Naive thymus-derived CD8-positive, alpha-beta T cell (primary cell): ENCODE results near the gene UQCC2. TPM values are rescaled to one million over a fixed set of nuclear protein-coding genes. Genes with fewer than 3 reads are reported as not detected.

Experiments
- ATAC-seq, 2 donors: fragments of 150-1000 bp; cut with Tn5 transposase in 1 of 2; sonication (Bioruptor Pico), chemical (Tn5 transposase) in 1 of 2; 1 replicate in 1 of 2; 2 replicates in 1 of 2; pipeline ENCODE4 v1.10.0; 2021; ENCODE audit warnings: mild to moderate bottlenecking in 2 of 2, moderate library complexity in 2 of 2
- POLR2A ChIA-PET: fragments of 350-600 bp; sonication (Branson Sonifier 250); formaldehyde crosslinking; loops from one replicate; lab custom pipeline; 2021; ENCODE audit warnings: antibody characterized with exemption; lab: Charles Lee
- DNase-seq, 10 donors: peaks; one replicate each; pipeline versions ENCODE4 v3.0.0 to v3.0.0-alpha.2; 2020 to 2022
- H3K27ac Mint-ChIP-seq, 10 donors: one replicate each; pipeline ENCODE4 v1.8.0; 2020 to 2022; ENCODE audit warnings: mild to moderate bottlenecking in 10 of 10, mixed read lengths in 10 of 10, moderate library complexity in 4 of 10, inconsistent platforms in 1 of 10
- H3K27me3 Mint-ChIP-seq, 5 donors: one replicate each; pipeline ENCODE4 v1.8.0; 2021 to 2022; ENCODE audit warnings: mixed read lengths in 5 of 5
- H3K36me3 Mint-ChIP-seq, 3 donors: one replicate each; pipeline ENCODE4 v1.8.0; 2020 to 2022; ENCODE audit warnings: mixed read lengths in 3 of 3, mild to moderate bottlenecking in 2 of 3, inconsistent platforms in 1 of 3
- H3K4me1 Mint-ChIP-seq, 4 donors: one replicate each; pipeline ENCODE4 v1.8.0; 2021 to 2022; ENCODE audit warnings: mixed read lengths in 4 of 4
- H3K4me3 Mint-ChIP-seq, 10 donors: one replicate each; pipeline ENCODE4 v1.8.0; 2020 to 2022; ENCODE audit warnings: mild to moderate bottlenecking in 10 of 10, mixed read lengths in 10 of 10, moderate library complexity in 6 of 10, inconsistent platforms in 1 of 10
- H3K9me3 Mint-ChIP-seq, 9 donors: one replicate each; pipeline ENCODE4 v1.8.0; 2020 to 2022; ENCODE audit warnings: mixed read lengths in 9 of 9, mild to moderate bottlenecking in 3 of 9, inconsistent platforms in 1 of 9, moderate library complexity in 1 of 9
- polyA plus RNA-seq, 3 donors: library from polyadenylated mRNA; unstranded; fragments of 300-500 nt; fragmentation: Illumina TruSeq; gene quantifications; one replicate each; pipeline ENCODE4 v1.2.3, GENCODE V29; 2021
- total RNA-seq, 8 experiments: library from RNA in 2 of 8; stranded (reverse) in 2 of 8; gene quantifications; one replicate each; pipeline ENCODE4 v1.2.3 and lab custom pipeline; 2021 to 2026

Gene UQCC2
- 10 to 100 TPM; 23.3 to 24.7 TPM for total RNA-seq
- polyA plus RNA-seq = 10 to 100 TPM; 44.4 to 57.7 (median 56.2) TPM
- total RNA-seq (lab: John Stamatoyannopoulos, UW) = 13.6 to 54.2 (median 36.5) reads per million in 6 experiments

GRCh38 chr6:33711140-33712129 lies at the start of gene UQCC2:
Gene UQCC2 (minus strand): TSS chr6:33711700. CDS start chr6:33711686, 14 bp downstream.
- Mint-ChIP-seq H3K36me3 (peaks cover 0 to 29% (median 0%) of the 10 kb centered on the region in 3 donors), H3K9me3 (no peaks in the 10 kb centered on the region), H3K4me3 (peak within 1 kb of the TSS; percentile 96 to 99 (median 98)), H3K4me1 (peaks cover 20 to 44% (median 39%) of the 10 kb centered on the region in 4 donors), H3K27me3 (no peaks in the 10 kb centered on the region), H3K27ac (peak within 1 kb of the TSS; percentile 86 to 99 (median 99))
- POLR2A ChIA-PET = interaction anchor here (0.7 to 2.1 kb wide), 13 partner anchors 9 to 739 kb away, joined by 3 to 22 read pairs (median 6); partner anchors contain the start of genes BAK1, ITPR3 and LEMD2
- peak; percentile 94 to 99 (median 98) for DNase-seq
- peak; percentile 92 to 93 for ATAC-seq

DNA sequence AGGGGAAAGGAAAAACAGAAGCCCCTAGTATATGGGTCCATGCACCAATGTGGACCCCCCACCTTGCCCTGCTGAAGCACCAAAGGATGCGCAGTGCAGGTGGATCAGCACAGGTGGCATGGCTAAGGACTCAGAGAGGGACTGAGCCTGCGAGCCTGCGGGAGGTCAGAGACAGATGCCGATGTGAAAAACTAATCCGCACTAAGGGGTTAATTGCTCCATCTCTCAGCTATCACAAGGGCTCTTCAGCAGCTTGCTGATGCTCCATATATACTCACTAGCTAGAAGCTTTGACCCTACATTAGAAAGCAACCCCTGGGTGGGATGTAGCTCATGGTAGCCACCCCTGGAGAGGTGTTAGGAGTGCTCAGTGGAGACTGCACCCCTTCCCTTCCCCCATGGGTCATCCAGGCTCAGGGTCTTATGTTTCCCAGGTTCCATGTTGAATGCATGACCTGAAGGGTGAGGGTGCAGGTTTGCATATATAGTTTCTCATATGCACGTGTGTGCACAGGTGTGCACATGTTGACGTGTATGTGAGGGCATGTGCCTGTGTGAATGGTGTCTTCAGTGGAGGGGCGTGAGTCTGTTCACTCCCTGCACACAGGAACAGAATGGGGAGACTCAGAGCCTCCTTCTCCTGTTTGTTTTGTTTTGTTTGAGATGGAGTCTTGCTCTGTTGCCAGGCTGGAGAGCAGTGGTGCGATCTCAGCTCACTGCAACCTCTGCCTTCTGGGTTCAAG lies 48.6 kb upstream of the UQCC2 start:
- Mint-ChIP-seq H3K36me3 (no peaks in the 10 kb centered on the region), H3K9me3 (no peaks in the 10 kb centered on the region), H3K27me3 (peaks cover 1 to 15% (median 6%) of the 10 kb centered on the region in 5 donors), H3K27ac (peak overlapping the region in 1 of 10 donors; percentile 62), H3K4me3 (no peak overlapping the region), H3K4me1 (peaks cover 0 to 15% (median 4%) of the 10 kb centered on the region in 4 donors)
- POLR2A ChIA-PET = no interaction called here
- DNase-seq (no peak), ATAC-seq (no peak)

GRCh38 chr6:33758815-33759216 lies 47.3 kb upstream of the UQCC2 start:
- Mint-ChIP-seq H3K4me3 (no peak overlapping the region), H3K27ac (no peak overlapping the region), H3K9me3 (no peaks in the 10 kb centered on the region), H3K4me1 (peaks cover 0 to 15% (median 4%) of the 10 kb centered on the region in 4 donors), H3K27me3 (peaks cover 1 to 6% (median 3%) of the 10 kb centered on the region in 5 donors), H3K36me3 (no peaks in the 10 kb centered on the region)
- DNase-seq (no peak), ATAC-seq (no peak)
- POLR2A ChIA-PET = no interaction called here

DNA sequence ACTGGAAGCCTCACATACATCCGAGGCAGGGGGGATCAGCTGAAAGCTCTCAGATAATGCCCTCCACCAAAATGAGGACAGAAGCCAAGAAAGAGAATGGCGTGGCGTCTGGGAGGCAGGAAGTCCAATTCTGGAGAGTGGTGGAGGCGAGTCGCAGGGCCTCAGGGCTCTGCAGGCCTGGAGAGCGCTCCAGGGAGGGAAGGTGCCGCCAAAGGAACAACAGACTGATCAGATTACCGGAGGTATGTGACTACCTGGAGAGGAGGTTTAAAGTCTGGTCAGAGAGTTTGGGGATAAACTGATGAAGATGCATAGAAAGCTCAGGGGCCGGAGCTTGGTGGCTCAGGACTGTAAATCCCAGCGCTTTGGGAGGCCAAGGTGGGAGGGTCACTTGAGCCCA lies 46.4 kb upstream of the UQCC2 start:
- Mint-ChIP-seq H3K4me3 (no peak overlapping the region), H3K36me3 (no peaks in the 10 kb centered on the region), H3K9me3 (no peaks in the 10 kb centered on the region), H3K27ac (no peak overlapping the region), H3K4me1 (peaks cover 0 to 15% (median 4%) of the 10 kb centered on the region in 4 donors), H3K27me3 (peaks cover 0 to 6% (median 1%) of the 10 kb centered on the region in 5 donors)
- DNase-seq (no peak), ATAC-seq (no peak)
- POLR2A ChIA-PET = no interaction called here

DNA sequence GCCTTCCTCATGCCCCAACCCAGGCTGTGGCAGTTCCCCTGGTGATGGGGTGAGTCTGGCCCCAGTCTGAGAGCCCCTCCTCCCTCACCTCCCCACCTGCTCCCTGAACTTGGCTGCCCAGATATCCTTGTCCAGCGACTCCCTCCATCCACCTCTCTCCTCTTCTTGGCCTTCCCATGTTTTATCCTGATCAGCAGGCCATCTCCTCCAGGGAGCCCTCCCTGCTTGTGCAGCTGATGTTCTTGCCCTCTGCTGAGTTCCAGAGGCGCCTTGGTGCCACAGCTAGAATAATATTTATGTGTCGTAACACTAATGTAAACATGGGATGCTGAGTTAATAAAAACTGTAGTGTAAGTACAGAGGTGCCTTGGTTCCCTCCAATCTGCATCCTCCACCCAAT lies 45.6 kb upstream of the UQCC2 start:
- H3K27me3 Mint-ChIP-seq = peaks cover 0 to 3% (median 0%) of the 10 kb centered on the region in 5 donors
- ATAC-seq = no peak
- POLR2A ChIA-PET = no interaction called here
- H3K4me3 Mint-ChIP-seq = no peak overlapping the region
- H3K36me3 Mint-ChIP-seq = no peaks in the 10 kb centered on the region
- H3K9me3 Mint-ChIP-seq = no peaks in the 10 kb centered on the region
- peaks cover 0 to 13% (median 4%) of the 10 kb centered on the region in 4 donors for H3K4me1 Mint-ChIP-seq
- no peak for DNase-seq
- no peak overlapping the region for H3K27ac Mint-ChIP-seq

DNA sequence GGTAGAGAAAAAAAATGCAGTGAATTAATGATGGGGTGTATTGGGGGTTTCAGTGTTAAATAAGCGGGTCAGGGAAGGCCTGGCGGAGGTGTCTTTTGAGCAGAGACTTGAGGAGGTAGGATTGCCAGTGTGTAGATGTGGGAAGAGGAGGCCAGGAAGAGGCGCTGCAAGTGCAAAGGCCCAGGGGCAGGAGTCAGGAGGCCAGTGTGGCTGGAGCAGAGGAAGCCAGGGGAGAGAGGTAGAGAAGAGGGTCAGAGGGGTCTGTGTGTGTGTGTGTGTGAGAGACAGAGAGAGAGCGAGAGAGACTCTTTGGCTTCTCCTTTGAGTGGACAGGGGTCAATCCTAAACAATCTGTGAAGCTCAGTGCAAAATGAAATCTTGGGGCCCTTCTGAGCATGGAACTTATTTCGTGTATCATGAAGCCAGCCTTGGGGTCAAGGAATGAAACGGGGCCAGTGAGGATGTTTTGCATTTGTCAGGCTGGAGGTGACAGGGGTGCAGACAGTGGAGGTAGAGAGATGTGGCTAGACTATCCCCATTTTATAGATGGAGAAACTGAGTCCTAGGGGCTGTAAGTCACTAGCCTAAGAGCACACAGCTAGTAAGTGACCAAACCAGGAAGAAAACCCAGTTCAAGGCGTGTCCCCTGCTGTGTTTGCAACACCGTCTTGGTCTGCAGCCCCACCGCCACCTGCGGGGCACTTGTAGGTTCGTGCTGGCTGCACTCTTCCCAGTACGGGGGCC lies 44.9 kb upstream of the UQCC2 start:
- H3K4me3 Mint-ChIP-seq = no peak overlapping the region
- no peak for DNase-seq
- no peaks in the 10 kb centered on the region for H3K9me3 Mint-ChIP-seq
- H3K36me3 Mint-ChIP-seq = no peaks in the 10 kb centered on the region
- H3K27me3 Mint-ChIP-seq = peaks cover 0 to 2% (median 0%) of the 10 kb centered on the region in 5 donors
- ATAC-seq = no peak
- peaks cover 0 to 12% (median 4%) of the 10 kb centered on the region in 4 donors for H3K4me1 Mint-ChIP-seq
- peak overlapping the region in 1 of 10 donors; percentile 33 for H3K27ac Mint-ChIP-seq
- POLR2A ChIA-PET = no interaction called here

GRCh38 chr6:33755070-33755869 lies 43.8 kb upstream of the UQCC2 start:
- H3K4me3 Mint-ChIP-seq = no peak overlapping the region
- ATAC-seq = no peak
- no peak overlapping the region for H3K27ac Mint-ChIP-seq
- peaks cover 0 to 2% (median 0%) of the 10 kb centered on the region in 5 donors for H3K27me3 Mint-ChIP-seq
- H3K36me3 Mint-ChIP-seq = no peaks in the 10 kb centered on the region
- DNase-seq = no peak
- POLR2A ChIA-PET = no interaction called here
- peaks cover 0 to 3% (median 0%) of the 10 kb centered on the region in 4 donors for H3K4me1 Mint-ChIP-seq
- no peaks in the 10 kb centered on the region for H3K9me3 Mint-ChIP-seq

GRCh38 chr6:33754222-33754621 lies 42.7 kb upstream of the UQCC2 start:
- POLR2A ChIA-PET = no interaction called here
- no peak overlapping the region for H3K27ac Mint-ChIP-seq
- no peak overlapping the region for H3K4me3 Mint-ChIP-seq
- H3K27me3 Mint-ChIP-seq = peaks cover 0 to 2% (median 0%) of the 10 kb centered on the region in 5 donors
- H3K9me3 Mint-ChIP-seq = no peaks in the 10 kb centered on the region
- DNase-seq (no peak), ATAC-seq (no peak)
- no peaks in the 10 kb centered on the region for H3K36me3 Mint-ChIP-seq
- peaks cover 0 to 2% (median 0%) of the 10 kb centered on the region in 4 donors for H3K4me1 Mint-ChIP-seq

- POLR2A ChIA-PET = no interaction called here
- H3K9me3 Mint-ChIP-seq = no peaks in the 10 kb centered on the region
- peaks cover 0 to 2% (median 0%) of the 10 kb centered on the region in 5 donors for H3K27me3 Mint-ChIP-seq
- H3K36me3 Mint-ChIP-seq = no peaks in the 10 kb centered on the region
- no peak overlapping the region for H3K4me3 Mint-ChIP-seq
- ATAC-seq (no peak), DNase-seq (no peak)
- H3K4me1 Mint-ChIP-seq = peaks cover 0 to 2% (median 0%) of the 10 kb centered on the region in 4 donors
- H3K27ac Mint-ChIP-seq = no peak overlapping the region
Measured at GRCh38 chr6:33752646-33753015, 41.1 kb upstream of the UQCC2 start.

- Mint-ChIP-seq H3K4me1 (no peaks in the 10 kb centered on the region), H3K36me3 (no peaks in the 10 kb centered on the region), H3K9me3 (no peaks in the 10 kb centered on the region), H3K4me3 (no peak overlapping the region), H3K27me3 (peaks cover 0 to 9% (median 3%) of the 10 kb centered on the region in 5 donors), H3K27ac (no peak overlapping the region)
- DNase-seq = no peak
- POLR2A ChIA-PET = no interaction called here
- no peak for ATAC-seq
Measured at GRCh38 chr6:33751771-33752645, 40.5 kb upstream of the UQCC2 start.
